Spinal cord (tissue), 10 donors: ENCODE measurements around the gene PDXDC1. TPM values are rescaled to one million over a fixed set of nuclear protein-coding genes. Genes with fewer than 3 reads are reported as not detected.
"Not testable (repeated sequence)": the region's sequence is repeated elsewhere in the genome, so short reads cannot be mapped to it uniquely, and the experiment has no call there.

Experiments
- DNase-seq, 6 donors: peaks; one replicate each; pipeline versions ENCODE4 v3.0.0 to v3.0.0-alpha.2; 2013 to 2015; ENCODE audit warnings: low spot score in 6 of 6, low read depth in 4 of 6
- H3K27ac ChIP-seq: one replicate; pipeline ENCODE4 v1.5.1; 2013; ENCODE audit warnings: low read depth, low read length, control low read depth
- H3K27me3 ChIP-seq: one replicate; pipeline ENCODE4 v1.6.1; 2013; ENCODE audit warnings: low read length; ENCODE audit not compliant: control insufficient read depth, insufficient read depth
- H3K36me3 ChIP-seq: one replicate; pipeline ENCODE4 v1.6.1; 2013; ENCODE audit warnings: low read length; ENCODE audit not compliant: control insufficient read depth, insufficient read depth
- H3K4me1 ChIP-seq: one replicate; pipeline ENCODE4 v1.6.1; 2013; ENCODE audit warnings: low read length; ENCODE audit not compliant: control insufficient read depth, insufficient read depth
- H3K4me3 ChIP-seq: one replicate; pipeline ENCODE4 v1.5.1; 2013; ENCODE audit warnings: low read depth, low read length, control low read depth
- H3K9me3 ChIP-seq: one replicate; pipeline ENCODE4 v1.6.1; 2013; ENCODE audit warnings: low read length; ENCODE audit not compliant: control insufficient read depth, insufficient read depth
- WGBS: methylation state at CpG from one replicate; pipeline ENCODE4 v1.1.5; 2013; ENCODE audit warnings: missing lambda C conversion rate; ENCODE audit not compliant: insufficient coverage; 5-methylcytosine and 5-hydroxymethylcytosine counted together
- polyA plus RNA-seq, 2 donors: library from polyadenylated mRNA; unstranded; fragments of 120-200 nt; gene quantifications; one replicate each; pipeline ENCODE4 v1.2.1, GENCODE V29; 2013; ENCODE audit not compliant: insufficient read length in 2 of 2
- total RNA-seq, 2 donors: library from RNA; depleted of rRNA in 1 of 2; stranded (reverse); fragments of 120-200 nt in 1 of 2; fragments of >200 nt in 1 of 2; gene quantifications; one replicate each; pipeline versions ENCODE4 v1.2.3 to v1.2.4, GENCODE V29; 2013 to 2014
- donor health status: healthy.

PDXDC1 gene
- total and polyA plus RNA-seq, 4 donors: 52.3 to 82.9 (median 57.8) TPM

DNA sequence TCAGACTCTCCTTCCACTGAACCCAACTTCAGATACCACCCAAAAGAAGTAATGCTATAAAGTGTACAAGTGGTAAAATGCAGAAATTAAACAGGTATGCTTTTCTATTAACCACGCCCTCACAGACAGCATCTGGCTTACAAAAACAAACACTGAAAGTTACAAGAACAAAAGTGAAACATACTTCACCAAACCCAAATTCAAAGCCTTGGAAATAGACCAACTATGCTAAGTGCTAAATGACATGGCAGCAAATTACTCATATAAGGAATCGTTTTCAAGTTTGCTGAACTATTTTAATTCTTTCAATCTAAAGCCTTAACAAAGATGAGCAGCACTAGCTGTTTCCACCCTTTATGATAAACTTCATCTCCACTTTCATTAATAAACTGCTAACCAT, 101.3 kb downstream of the PDXDC1 start:
- WGBS: 100% methylated on average over 1 of the region's 2 CpGs
- not testable (repeated sequence) for H3K4me1 ChIP-seq

DNA sequence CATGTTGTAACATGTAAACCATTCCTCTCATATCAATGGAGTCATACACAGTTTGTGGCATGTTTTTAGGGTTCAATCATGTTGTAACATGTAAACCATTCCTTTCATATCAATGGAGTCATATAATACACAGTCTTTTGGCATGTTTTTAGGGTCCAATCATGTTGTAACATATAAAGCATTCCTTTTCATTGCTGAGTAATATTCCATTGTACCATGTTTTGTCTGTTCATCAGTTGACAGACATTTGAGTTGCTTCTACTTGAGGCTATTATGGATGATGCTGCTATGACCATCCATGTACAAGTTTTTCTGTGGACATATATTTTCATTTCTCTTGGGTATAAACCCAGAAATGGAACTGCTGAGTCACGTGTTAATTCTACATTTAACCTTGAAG, 106.1 kb downstream of the PDXDC1 start:
- H3K9me3 ChIP-seq, H3K27ac ChIP-seq, H3K4me1 ChIP-seq, H3K4me3 ChIP-seq, H3K27me3 ChIP-seq, DNase-seq: not testable (repeated sequence)
- 100% methylated on average over 1 of the region's 1 CpG for WGBS
- H3K36me3 ChIP-seq: peaks cover 17% of the 10 kb centered on the region

More for the DNA sequence above, 101.3 kb downstream of the PDXDC1 start:
- H3K36me3 ChIP-seq: peaks cover 33% of the 10 kb centered on the region
- not testable (repeated sequence) for H3K4me3 ChIP-seq, DNase-seq, H3K9me3 ChIP-seq, H3K27me3 ChIP-seq, H3K27ac ChIP-seq

DNA sequence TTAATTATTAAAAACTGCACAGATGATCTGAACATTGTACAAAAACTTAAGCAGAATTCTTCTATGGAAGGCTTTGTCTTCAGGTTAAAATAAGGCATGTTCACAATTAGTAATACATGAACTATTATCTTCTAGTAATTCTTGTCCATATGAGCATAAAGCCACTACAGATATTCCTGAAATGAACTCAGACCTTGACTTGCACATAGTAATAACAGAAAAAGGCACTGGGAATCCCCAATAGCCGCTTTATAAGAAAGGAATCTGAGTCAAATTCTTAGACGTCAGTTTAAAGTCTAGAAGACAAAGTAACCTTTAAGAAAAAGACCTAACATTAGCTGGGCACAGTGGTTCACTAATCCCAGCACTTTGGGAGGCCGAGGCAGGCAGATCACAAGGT, 108.0 kb downstream of the PDXDC1 start:
- not testable (repeated sequence) for H3K4me3 ChIP-seq, H3K27me3 ChIP-seq, DNase-seq, H3K9me3 ChIP-seq, H3K27ac ChIP-seq, H3K4me1 ChIP-seq
- WGBS: 100% methylated on average over 1 of the region's 3 CpGs
- peaks cover 14% of the 10 kb centered on the region for H3K36me3 ChIP-seq

DNA sequence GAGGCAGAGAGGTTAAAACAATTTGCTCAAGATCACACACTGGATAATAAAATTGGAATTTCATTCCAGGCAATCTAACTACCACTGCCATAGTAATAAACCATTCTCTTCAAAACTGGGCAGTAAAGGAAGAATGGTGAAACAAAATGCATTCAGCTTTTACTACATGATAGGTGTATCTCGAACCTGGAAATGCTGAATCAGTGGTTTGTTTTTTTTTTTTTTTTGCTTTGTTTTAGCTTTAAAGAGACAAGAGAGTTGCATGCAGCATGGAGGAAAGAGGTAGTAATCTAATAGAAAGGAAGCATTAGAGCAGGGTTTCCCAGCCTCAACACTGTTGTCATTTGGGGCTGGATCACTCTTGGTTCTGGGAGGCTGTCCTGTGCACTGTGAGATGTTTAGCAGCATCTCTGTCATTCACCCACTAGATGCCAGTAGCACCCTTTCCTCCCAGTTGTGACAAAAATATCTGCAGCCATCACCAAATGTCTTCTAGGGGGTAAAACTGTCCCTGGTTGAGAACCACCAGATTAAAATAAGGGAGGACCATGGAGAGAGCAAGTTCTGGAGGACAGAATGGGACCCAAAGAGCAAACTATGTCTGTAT, 115.9 kb downstream of the PDXDC1 start:
- H3K27ac ChIP-seq, H3K9me3 ChIP-seq, H3K27me3 ChIP-seq, H3K36me3 ChIP-seq, H3K4me3 ChIP-seq, DNase-seq: not testable (repeated sequence)
- peaks cover 11% of the 10 kb centered on the region for H3K4me1 ChIP-seq
- no CpG with 5 or more reads among the region's 1 CpG for WGBS

DNA sequence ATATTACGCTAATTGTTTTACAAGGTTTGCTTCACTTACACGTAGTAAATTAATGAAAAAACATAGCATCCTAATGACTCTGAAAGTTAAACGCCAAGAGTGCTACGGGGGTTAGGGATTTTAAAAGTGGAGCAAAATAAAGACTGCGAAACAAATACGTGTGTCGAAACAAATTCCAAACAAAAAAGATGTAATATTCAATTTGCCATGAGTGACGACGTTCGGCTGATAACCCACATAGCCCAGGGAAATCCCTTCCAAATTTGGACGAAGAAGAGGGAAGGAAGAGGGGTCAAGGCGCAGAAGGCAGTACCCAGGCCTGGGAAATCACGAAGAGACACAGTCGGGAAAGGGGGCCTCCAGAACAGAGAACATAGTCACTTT, 118.7 kb downstream of the PDXDC1 start:
- not testable (repeated sequence) for H3K27me3 ChIP-seq, H3K9me3 ChIP-seq, DNase-seq, H3K36me3 ChIP-seq
- H3K4me1 ChIP-seq: peaks cover 11% of the 10 kb centered on the region
- peak overlapping the region; percentile 57 for H3K27ac ChIP-seq
- peak overlapping the region; percentile 77 for H3K4me3 ChIP-seq
- no CpG with 5 or more reads among the region's 14 CpGs for WGBS

DNA sequence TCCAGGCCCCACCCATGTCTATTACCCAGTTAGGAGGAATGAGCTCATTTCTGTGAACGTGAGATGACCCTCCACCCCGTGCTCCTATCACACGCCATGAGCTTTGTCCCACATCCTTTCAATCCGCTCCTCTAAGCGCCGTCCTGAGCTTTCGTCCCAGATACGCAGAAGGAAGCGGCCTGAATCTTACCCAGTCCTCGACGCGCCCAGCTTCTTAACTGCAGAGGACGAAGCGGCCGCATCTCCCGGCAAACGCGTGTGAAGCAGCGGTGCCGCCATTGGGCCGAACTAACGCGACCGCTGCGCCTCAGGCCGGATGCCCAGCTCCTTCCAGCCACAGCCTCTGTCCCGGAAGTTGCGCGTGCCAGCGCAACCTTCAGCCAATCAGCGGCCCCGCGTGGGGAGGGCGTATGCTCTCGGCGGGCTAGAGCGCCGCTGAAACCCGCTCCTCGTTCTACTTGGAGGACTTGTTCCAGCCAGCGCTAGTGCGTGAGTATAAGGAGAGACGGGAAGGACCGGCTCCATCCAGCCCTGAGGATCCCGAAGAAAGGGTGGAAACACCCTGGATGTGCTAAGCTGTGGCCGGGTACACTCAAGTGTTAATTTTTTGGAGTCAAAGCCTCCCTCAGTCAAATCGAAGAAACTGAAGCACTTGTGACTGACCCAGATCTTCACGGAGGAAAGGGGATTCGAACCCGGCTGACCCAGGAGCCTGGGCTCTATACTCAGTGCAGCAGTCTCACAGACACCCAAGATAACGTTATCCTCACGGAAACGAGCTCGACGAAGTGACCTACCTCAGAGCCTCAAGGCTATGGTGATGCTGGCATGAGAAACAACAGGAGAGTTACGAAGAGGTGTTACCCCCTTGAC, 119.4 kb downstream of the PDXDC1 start, which contains the start of gene RRN3:
Gene RRN3, minus strand, starts transcription at position 318 of the 873 bp plus-strand sequence. Its CDS starts 39 bp downstream, at position 279.
- DNase-seq: peak; percentile 76 to 98 (median 84)
- H3K4me3 ChIP-seq: peak within 1 kb of the TSS; percentile 77
- peak within 1 kb of the TSS; percentile 61 for H3K27ac ChIP-seq
- H3K9me3 ChIP-seq, H3K27me3 ChIP-seq, H3K36me3 ChIP-seq: not testable (repeated sequence)
- WGBS: under 1% methylated on average over 45 of the region's 56 CpGs
- H3K4me1 ChIP-seq: peaks cover 11% of the 10 kb centered on the region

DNA sequence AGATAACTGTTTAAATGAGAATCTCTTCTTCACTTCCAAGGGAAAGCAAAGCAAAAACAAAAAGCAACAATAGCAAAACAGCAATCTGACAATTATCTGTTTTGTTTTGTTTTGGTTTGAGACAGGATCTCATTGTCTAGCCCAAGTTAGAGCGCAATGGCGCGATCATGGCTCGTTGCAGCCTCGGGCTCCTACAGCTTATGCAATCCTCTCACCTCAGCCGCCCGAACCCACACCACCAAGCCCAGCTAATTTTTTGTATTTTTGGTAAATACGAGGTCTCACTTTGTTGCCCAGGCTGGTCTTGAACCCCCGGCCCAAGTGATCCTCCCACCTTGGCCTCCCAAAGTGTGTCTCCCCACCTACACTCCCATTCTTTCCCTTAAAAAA, 121.8 kb downstream of the PDXDC1 start:
- not testable (repeated sequence) for H3K9me3 ChIP-seq, H3K27me3 ChIP-seq, H3K36me3 ChIP-seq, DNase-seq, H3K27ac ChIP-seq, H3K4me3 ChIP-seq
- WGBS: no CpG with 5 or more reads among the region's 9 CpGs
- peaks cover 11% of the 10 kb centered on the region for H3K4me1 ChIP-seq

DNA sequence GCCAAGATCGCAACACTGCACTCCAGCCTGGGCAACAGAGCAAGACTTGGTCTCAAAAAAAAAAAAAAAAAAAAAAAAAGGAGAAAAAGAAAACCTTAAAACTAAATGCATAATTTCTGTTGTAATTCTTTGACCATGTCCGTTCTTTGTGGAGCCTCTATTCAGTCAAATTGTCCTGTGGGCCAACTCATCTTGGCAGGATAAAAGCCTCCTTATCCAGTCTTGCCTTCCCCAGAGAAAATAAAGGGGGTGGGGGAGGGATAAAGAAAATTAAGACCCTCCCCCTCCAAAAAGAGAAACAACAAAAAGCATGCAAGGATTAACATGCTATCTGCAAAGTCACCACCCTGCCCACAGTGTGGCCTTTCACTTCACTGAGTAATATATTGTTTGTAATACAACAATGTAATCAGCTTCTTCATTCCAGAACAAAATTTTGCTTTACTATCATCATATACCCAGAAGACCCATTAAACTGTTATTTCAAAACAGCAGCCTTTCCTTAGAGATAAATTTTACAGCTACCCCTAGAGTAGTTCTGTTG, 124.6 kb downstream of the PDXDC1 start:
- H3K27me3 ChIP-seq, H3K4me1 ChIP-seq, H3K36me3 ChIP-seq, H3K9me3 ChIP-seq, H3K4me3 ChIP-seq, H3K27ac ChIP-seq: not testable (repeated sequence)
- WGBS: no CpG with 5 or more reads among the region's 2 CpGs
- DNase-seq: peak in 1 of 6 donors; percentile 12

DNA sequence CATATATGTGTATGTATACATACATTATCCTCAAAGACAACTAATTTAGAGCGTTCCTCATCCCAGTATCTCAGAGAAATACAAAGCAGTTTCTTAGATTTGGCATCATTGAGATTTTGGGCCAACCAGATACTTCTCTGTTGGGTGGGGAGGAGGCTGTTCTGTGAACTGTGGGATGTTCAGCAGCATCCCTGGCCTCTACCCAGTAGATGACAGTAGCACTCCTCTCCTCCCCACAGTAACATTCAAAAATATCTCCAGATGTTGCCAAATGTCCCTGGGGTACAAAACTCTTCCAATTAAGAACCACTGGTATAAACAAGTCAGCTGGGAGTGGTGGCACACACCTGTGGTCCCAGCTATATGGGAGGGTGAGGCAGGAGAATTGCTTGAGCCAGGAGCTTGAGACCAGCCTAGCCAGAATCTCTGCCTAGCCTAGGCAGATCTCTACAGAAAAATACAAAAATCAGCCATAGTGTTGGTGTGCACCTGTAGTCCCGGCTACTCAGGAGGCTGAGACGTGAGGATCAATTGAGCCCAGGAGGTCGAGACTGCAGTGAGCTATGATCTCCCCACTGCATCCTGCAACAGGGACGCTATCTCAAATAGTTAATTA, 125.7 kb downstream of the PDXDC1 start:
- not testable (repeated sequence) for DNase-seq, H3K9me3 ChIP-seq, H3K4me3 ChIP-seq, H3K27ac ChIP-seq, H3K36me3 ChIP-seq, H3K4me1 ChIP-seq, H3K27me3 ChIP-seq
- WGBS: no CpG with 5 or more reads among the region's 5 CpGs
